Activated T-cell treated with anti-CD3 and anti-CD28 coated beads for 48 hours (primary cell): ENCODE results near the gene MINDY1.
A peak's percentile ranks its signal among the peaks of the same experiment; 100 is the strongest.

Source experiments
- DNase-seq: peaks from one replicate; pipeline ENCODE4 v3.0.0-alpha.2; 2020; ENCODE audit warnings: low read depth

MINDY1 gene

GRCh38 chr1:150985179-150985825, 21.4 kb downstream of the MINDY1 start:
- no peak for DNase-seq

- DNase-seq = no peak
Measured at GRCh38 chr1:150981805-150982712, 24.6 kb downstream of the MINDY1 start, which contains the start of gene ANXA9. TSS of gene ANXA9 (plus strand) at chr1:150982292. CDS start at chr1:150983106, 814 bp downstream.

DNA sequence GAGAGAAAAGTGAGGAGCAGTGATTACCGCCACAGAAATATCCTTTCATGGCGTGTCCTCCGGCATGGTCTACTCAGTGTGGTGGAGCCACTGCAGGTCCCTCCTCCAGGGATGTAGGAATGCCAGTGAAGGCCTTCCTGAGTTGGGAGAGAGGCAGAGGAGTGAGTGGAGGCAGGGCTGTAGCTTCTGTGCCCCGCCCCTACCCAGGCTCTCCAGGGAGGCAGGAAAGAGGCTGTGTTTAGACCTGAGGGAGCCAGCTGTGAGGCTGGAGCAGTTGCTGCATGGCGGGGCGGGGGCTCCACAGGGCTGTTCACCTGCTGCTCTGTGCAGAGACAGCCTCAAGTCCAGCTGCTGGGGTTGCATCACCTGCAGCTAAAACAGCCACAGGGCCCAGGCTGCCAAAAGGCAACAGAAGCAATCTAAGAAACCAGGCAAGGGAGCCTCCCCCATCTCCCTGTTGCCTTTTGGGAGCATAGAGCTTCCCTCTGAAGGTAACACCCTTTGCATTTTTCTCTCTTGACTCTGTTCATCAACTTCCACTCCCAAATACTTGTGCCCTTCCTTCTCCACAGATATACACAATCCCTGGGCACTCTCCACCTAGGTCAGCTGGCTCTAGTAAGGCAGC, 25.4 kb downstream of the MINDY1 start:
- no peak for DNase-seq

DNA sequence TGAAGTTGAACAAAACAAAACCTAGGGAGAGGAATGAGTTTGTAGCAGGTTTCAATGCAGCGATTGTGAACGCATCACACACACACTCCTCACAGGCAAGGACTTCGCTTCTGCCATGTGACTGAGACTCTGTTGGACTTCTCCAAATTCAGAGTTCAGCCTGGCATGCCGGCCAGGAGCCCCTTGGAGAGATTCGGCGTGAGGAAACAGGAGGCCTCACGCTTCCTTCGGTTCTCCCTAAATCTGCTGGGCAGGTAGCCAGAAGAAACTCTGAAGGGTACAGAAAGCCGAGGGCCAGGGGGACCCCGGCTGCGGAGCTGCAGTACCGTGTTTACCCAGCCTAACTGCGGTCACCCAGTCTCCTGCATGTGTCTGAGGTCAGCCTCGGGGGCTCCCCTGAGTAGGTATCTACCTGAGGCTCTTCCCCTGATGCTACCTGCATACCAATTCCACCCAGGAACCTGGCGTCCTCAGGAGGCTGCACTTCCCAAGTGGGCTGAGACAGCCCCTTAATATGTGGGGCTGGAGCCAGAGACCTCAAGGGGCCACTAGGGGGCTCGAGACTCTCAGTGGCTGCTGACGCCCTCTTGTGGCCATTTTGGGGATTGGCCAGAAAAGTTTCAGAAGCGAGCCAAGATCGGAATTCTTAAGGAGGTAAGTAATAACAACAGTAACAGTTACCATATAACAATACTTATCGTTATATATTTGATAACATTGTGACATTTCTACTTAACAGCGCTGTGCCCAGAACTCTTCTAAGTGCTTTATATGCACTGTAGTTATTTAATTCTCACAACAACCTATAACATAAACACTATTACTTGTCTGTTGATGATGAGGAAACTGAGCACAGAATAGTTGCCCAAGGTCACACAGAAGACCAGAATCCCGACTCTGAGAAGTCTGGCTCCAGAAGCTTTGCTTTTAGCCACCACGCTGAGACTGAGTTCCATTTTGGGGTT, 27.3 kb downstream of the MINDY1 start:
- peak; percentile 82 for DNase-seq

- peak; percentile 69 for DNase-seq
Measured at GRCh38 chr1:150976879-150977694, 29.6 kb downstream of the MINDY1 start.

DNA sequence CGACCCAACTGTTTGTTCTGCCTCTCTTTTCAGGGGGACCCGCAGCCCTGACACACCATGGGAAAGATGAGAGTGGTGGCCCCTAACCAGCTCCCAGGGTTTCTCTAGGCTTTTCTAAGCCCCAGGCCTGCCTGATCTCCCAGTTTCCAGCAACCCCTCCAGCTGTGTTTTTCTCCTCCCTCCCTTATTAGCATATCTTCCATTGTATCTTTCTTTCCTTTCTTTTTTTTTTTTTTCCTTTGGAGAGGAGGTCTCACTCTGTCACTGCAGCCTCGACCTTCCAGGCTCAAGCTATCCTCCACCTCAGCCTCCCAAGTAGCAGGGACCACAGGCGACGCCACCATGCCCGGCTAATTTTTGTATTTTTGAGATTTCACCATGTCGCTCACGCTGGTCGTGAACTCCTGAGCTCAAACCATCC, 30.3 kb downstream of the MINDY1 start:
- no peak for DNase-seq

GRCh38 chr1:150974580-150975478, 31.9 kb downstream of the MINDY1 start, which contains the start of gene CERS2:
TSS of gene CERS2 (minus strand) at chr1:150974835. CDS start at chr1:150969090, 5,745 bp downstream.
- peak; percentile 69 for DNase-seq

- DNase-seq = peak; percentile 29
Measured at GRCh38 chr1:150973836-150974579, 32.7 kb downstream of the MINDY1 start.

- DNase-seq = peak; percentile 23
Measured at GRCh38 chr1:150973258-150973835, 33.4 kb downstream of the MINDY1 start.

GRCh38 chr1:150972417-150972940, 34.2 kb downstream of the MINDY1 start:
- DNase-seq = no peak

DNA sequence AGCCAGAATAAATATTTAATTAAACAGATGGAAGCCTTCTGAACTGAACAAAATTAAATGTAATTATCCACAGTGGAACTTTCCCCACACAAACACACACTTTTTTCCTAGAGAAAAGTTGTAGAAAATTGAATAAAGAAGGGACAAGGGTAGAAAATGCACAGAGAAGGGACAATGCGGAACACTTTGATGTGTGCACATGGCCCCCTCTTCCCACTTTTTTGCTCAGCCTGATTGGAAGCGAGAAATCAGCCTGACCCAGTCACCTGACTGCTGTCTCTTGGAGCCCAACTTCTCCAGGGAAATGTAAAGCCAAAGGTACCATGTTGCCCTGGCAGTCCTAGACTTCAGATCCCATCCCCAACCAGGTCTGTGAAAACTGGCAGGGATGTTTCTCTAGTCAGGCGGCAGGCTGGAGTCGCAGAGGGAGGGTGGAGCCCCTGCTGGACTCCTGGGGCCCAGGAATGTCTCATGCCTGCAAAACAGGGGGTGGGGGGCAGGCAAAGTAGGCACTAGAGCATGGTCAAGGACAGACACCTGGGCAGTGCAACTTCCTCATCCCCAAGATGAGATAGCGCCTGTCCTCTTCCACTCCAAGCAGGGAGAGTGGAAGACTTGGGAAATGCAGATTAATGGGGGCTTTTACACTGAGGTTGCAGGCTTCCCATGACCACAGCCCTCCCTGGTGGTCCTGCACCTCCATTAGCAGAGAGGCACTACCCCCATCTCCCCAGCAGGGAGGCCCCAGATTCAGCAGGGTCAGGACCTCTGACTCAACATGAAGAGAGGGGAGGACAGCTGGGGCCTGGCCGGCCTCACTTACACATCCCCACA, 34.9 kb downstream of the MINDY1 start:
- peak; percentile 17 for DNase-seq

- no peak for DNase-seq
Measured at GRCh38 chr1:150970808-150971582, 35.7 kb downstream of the MINDY1 start.

DNA sequence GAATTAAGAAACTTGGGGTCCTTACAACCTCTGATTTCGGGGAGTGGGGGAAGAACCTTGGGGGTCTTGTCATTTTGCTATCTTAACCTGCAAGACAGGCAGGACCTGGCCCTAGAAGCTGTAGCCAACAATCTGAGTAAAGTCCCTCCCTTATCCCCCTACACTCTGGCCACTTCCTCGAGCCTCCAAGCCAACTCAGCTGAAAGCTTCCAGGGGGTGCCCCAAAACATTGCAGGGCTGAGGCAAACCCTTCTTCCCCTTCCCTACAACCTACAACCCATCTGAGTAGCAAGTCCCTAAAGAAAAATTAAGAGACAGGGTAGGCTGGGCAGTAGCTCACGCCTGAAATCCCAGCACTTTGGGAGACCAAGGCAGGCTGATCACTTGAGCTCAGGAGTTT, 37.1 kb downstream of the MINDY1 start:
- DNase-seq = no peak

GRCh38 chr1:150968491-150968890, 38.2 kb downstream of the MINDY1 start:
- no peak for DNase-seq

DNA sequence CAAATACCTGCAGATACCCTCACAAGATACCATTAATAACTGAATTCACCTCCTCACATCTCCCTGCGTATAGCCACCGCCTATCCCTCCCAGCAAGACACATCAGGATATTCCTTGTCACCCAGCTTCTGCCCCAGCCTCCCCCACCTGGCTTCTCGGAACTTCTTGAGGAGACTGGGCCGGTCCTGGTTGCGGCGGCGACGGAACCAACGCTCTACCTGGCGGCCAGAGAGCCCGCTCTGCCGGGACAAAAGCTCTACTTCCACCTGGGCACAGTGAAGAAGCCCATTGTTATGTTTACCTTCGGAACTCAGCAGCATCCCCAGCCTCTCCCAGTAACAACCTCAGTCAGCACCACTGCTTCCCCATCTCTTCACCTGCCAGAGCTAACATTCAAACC, 38.8 kb downstream of the MINDY1 start:
- DNase-seq = no peak

DNA sequence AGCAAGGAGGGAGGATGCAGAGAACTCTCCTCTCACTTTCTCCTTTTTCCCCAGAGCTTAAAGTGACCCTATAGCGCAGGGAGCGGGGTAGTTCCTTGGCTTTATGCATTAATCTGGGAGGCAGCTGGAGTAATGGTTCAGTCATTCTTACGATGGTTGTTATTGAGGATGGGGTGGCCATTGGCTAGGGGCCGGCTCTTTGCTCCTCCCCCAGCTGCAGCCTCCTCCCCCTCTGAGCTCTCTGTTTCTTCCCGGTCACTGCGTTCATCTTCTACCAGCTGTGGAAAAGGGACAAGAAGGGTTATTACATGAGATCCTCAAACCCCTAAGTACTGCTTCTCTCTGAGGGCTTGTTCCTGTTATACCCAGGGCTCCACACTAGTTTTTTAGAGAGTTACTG, 40.7 kb downstream of the MINDY1 start:
- no peak for DNase-seq
